Inferior parietal cortex (tissue), 1 donor: ENCODE data around the gene ST3GAL2.
"Not testable (repeated sequence)": the region's sequence is repeated elsewhere in the genome, so short reads cannot be mapped to it uniquely, and the experiment has no call there.

Source experiments
- DNase-seq: peaks from one replicate; pipeline ENCODE4 v3.0.0-alpha.2; 2016; ENCODE audit errors: extremely low spot score

The ST3GAL2 gene

DNA sequence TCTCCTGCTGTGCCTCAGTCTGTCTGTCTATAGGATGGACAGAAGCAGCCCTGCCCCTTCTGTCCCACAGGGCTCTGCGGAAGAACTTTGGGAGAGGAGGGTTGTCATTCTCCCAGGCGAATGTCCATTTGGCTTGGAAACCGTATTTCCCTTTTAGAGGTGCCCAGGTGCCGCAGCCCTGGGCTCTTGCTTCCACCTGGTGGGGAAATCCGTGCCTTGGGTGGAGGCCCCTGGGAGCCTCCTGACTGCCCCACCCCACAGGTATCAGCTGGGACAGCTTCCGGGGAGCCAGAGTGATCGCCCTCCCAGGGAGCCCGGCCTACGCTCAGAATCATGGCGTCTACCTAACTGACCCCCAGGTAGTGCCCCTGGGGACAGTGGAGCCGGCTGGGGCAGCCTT lies 28.2 kb upstream of the ST3GAL2 start:
- no peak for DNase-seq

DNA sequence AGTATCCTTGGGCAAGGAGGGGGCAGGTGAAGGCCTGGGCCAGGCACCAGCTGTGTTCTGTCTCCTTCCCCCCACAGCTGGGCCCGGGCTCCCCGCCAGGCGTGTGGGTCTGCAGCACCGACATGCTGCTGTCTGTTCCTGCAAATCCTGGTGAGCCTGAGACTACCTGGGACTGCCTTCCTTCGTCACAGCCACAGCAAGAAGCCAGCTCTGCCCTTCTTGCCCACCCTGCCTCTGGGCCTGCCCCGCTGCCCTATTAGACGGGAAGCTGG lies 27.8 kb upstream of the ST3GAL2 start:
- DNase-seq: no peak

DNA sequence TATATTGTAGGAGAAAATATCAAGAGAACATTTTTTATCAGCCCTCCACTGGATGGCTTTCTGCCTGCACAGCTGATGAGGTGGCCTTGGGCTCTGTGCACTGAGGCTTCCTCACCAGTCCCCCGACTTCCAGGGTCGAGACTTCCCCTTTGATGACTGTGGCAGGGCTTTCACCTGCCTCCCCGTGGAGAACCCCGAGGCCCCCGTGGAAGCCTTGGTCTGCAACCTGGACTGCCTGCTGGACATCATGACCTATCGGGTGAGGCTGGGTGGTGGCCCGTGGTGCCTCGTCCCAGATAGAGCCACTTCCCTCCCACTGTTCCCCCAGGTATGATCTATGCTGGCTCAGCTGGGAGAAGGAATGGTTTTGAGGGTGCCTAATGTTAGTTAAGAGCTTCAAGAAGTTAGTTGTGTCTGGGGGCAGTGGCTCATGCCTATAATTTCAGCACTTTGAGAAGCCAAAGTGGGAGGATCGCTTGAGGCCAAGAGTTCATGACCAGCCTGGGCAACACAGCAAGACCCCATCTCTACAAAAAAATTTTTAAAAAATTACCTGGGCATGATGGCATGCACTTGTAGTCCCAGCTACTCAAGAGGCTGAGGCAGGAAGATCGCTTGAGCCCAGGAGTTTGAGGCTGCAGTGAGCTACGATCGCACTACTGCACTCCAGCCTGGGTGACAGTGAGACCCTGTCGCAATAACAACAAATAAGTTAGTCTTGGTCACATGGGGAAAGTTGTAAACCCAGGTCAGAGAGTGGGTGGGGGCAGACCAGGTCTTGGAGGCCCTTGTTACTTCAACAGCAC lies 27.3 kb upstream of the ST3GAL2 start:
- no peak for DNase-seq

DNA sequence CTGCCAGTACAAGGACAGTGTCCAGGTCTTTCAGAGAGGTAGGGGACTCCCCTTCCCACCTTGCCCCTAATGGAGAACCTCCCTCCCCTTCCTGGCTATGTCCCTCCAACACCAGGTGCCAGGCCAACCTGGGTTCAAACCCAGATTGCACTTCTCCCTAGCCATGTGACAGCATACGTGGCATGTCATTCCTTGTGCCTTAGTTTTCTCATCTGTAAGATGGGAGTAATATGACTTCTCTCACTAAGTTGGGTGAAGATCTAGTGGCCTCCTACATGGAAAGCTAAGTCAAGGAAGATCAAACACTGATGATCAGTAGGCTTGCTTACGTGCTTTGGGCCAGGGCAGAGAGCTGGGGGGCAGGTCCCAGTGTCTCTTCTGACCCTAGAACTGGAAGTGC lies 24.3 kb upstream of the ST3GAL2 start:
- DNase-seq: no peak

DNA sequence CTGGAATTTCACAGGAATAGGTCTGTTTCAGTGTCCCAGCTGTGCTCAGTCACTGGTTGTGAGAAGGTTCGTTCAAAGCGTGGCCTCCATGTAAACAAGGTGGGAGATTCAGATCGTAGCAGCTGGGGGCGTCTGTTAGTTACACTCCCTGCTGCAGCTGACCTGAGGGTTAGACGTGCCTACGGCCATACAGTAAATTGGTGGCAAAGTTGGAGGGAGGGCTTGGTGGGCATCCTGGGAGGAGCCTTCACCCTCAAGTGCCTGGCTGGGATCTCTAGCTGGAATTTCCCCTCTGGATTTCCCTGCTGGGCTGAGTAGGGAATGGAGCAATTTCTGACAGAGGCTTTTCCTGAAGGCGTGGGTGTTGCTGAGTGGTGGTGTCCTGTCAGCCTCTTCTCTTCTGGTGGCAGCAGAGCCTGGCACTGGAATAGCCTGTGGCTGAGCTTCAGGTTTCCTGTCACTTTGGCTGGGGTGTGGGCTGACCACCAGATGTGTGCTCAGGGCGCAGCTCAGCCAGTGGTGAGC lies 21.9 kb upstream of the ST3GAL2 start:
- DNase-seq: no peak

DNA sequence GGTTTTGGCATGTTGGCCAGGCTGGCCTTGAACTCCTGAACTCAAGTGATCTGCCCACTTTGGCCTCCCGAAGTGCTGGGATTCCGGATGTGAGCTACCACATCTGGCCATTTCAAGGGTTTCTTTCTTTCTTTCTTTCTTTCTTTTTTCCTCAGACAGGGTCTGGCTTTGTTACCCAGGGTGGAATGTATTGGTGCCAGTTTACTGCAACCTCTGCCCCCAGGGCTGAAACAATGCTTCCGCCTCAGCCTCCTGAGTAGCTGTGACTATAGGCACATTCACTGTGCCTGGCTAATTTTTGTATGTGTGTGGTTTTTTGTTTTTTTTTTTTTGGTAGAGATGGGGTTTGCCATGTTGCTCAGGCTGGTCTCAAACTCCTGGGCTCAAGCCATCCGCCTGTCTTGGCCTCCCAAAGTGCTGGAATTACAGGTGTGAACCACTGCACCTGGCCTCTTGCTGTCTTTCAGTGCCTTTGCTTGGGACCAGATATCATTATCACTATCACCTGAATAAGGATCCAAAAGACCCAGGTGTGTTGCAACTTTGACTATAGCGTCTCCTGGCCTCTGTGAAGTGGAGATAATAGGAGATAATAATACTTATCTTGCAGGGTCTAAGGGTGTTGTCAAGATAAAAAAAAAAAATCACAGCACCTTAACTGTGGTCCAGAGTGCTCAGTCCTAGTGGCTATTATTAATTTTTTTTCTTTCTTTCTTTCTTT lies 18.7 kb upstream of the ST3GAL2 start:
- DNase-seq: no peak

DNA sequence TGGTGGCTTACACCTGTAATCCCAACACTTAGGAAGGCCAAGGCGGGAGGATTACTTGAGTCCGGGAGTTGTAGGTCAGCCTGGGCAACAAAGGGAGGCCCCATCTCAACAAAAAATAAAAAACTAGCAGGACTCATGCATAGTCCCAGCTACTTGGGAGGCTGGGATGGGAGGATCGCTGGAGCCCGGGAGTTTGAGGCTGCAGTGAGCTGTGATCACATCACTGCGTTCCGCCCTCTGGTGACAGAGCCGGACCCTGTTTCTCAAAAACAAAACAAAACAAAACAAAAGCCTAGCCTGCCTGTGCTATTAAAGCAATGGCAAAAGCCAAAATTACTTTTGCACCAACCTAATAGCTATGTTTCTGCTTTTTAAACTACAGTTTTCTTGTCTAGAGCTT lies 17.0 kb upstream of the ST3GAL2 start:
- DNase-seq: no peak

DNA sequence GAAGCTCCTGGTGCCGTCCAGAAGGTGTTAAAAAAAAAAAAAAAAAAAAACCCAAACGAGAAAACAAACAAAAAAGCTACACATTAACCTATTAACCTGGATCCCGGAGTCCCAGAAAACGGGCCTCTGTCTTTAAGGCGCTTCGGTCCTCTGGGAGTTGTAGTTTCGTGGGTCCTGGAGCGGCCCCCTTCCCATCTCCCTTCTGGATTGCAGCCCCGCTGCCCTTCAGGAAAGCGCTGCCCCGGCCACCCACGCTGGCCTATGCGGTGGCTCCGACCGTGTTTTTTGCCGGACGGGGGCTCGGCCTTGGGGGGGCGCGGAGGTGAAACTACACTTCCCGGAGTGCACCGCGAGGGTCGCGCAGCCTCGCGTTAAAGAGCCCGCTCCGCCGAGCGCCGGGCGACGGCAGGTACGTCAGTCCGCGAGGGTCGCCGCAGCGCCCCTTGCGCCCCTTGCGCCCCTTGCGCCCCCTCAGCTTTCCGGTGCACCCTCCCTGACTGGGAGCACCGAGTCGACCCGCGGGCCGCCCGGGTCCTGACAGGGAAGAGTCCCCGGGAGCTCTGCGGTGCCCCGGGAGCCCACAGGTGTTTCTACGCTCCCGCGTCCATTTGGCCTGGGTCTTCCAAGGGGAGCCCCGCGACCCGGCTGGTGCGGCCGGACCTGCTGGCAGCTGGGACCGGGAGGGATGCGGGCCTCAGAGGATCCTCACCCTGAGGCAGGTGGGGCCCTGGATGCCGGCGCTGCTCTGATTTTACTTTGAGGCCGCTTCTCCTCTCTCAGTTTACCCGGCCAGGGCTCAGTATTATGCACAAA lies 15.5 kb upstream of the ST3GAL2 start, which contains the start of gene FCSK:
Gene FCSK, plus strand, starts transcription at position 374 of the 813 bp plus-strand sequence. CDS start 8,596 bp downstream, outside the sequence.
- peak; percentile 75 for DNase-seq

DNA sequence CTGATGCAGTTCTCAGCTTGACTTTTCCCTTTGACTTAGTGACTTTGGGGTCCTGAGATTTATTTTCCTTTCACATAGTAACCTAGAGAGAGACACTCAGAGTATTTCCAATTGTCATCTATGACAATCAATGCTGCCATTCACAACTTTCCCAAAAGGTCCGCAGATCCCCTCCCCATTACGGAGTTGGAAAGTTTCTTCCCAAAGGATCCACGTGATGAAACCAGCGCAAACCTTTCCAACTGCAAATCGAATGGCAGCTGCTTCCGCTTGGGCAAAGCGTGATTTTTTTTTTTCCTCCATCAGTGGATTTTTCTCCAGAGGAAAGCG lies 15.0 kb upstream of the ST3GAL2 start:
- no peak for DNase-seq

DNA sequence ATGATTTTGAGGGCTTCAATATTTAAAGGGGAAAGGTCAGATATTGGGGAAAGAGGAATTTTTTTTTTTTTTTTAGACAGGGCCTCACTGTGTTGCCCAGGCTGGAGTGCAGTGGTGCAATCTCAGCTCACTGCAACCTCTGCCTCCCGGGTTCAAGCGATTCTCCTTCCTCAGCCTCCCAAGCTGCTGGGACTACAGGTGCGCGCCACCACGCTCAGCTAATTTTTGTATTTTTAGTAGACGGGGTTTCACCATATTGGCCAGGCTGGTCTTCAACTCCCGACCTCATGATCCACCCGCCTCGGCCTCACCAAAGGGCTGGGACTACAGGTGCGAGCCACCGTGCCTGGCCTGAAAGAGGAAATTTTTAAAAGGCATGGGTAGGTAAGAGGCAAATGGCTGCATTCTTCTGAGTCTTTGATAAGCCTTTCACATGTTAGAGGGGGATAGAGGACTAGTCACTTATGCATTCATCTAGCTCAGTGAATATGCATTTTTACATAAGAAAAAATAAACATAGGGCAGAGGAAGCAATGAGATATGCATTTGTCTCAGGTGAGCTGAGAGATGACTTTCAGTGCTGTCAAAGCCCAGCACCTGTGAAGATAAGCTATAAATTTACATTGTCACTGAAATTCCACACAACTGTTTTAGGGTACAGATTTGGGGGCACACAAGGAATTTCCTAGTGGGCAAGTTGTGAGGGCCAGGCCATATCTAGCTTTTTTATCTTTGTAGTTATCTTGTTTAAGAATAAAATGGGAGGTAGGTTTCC lies 14.4 kb upstream of the ST3GAL2 start:
- DNase-seq: no peak

DNA sequence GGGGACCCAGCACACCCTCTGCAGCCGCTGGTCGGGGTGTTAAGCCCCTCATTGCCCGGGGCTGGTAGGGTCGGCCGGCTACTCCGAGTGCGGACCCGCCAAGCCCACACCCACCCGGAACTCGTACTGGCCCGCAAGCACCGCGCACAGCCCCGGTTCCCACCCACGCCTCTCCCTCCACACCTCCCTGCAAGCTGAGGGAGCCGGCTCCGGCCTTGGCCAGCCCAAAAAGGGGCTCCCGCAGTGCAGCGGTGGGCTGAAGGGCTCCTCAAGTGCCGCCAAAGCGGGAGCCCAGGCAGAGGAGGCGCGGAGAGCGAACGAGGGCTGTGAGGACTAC lies 12.1 kb upstream of the ST3GAL2 start:
- DNase-seq: not testable (repeated sequence)

DNA sequence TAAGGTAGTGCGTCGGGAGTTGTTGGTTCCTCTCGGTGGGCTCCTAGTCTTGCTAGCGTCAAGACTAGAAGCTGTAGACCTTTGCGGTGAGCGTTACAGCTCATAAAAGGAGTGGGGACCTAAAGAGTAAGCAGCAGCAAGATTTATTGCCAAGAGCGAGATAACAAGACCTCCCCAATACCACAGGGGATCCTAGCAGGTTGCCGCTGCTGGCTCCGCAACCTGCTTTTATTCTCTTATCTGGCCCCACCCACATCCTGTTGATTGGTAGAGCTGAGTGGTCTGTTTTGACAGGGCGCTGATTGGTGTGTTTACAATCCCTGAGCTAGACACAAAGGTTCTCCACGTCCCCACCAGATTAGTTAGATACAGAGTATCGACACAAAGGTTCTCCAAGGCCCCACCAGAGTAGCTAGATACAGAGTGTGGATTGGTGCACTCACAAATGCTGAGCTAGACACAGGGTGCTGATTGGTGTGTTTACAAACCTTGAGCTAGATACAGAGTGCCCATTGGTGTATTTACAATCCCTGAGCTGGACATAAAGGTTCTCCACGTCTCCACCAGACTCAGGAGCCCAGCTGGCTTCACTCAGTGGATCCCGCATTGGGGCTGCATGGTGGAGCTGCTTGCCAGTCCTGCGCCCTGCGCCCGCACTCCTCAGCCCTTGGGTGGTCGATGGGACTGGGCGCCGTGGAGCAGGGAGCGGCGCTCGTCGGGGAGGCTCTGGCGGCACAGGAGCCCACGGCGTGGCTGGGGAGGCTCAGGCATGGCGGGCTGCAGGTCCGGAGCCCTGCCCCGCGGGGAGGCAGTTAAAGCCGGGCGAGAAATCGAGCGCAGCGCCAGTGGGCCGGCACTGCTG lies 11.5 kb upstream of the ST3GAL2 start:
- DNase-seq: not testable (repeated sequence)

DNA sequence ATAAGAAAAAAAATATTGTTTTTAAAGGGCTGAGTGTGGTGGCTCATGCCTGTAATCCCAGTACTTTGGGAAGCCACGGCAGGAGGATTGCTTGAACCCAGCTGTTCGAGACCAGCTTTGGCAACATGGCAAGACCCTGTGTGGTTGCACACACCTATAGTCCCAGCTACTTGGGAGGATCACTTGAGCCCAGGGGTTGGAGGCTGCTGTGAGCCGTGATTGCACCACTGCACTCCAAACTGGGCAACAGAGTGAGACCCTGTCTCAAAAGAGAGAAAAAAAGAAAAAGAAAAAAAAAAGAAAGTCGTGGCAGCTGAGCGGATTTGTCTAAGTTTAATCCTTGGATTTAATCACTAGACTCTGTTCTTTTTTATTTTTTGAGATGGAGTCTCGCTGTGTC lies 9.2 kb upstream of the ST3GAL2 start:
- no peak for DNase-seq

DNA sequence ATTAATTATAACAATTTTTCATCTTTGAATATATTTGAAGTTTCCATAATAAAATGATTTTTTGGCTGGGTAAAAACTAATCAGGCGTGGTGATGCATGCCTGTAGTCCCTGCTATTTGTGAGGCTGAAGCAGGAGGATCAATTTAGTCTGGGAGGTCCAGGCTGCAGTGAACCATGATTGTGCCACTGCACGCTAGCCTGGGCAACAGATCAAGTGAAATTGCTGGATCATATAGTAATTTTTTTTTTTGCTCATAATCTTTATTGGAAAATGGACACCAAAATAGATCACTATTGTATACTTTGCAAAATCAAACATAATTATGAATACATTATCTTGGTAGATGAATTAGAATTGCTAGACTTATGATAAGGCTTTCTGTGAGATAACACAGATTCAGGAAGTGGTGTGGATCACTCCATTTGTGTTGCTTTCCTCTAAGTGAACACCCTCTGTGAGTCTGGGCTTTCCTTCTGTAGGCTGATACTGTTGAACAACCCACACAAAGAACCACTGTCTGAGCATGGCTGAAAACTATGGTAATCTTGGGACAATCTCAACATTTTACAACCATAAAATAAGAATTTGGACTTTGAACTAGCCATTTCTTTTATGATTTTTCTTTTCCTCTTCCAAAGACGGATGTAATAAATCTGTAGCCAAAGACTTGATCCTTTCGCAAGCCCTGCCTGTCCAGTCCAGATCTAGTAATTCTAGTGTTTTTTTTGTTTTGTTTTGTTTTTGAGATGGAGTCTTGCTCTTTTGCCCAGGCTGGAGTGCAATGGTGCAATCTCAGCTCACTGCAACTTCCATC lies 5.6 kb upstream of the ST3GAL2 start:
- DNase-seq: no peak

DNA sequence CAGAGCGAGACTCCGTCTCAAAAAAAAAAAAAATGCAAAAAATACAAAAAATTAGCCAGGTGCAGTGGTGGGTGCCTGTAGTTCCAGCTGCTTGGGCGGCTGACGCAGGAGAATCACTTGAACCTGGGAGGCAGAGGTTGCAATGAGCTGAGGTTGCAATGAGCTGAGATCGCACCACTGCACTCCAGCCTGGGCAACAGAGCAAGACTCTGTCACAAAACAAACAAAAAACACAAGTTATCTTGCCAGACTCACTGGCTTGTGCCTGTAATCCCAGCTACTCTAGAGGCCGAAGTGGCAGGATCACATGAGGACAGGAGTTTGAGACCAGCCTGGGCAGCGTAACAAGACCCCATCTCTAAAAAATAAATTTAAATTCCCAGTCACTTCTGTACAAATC lies 3.4 kb upstream of the ST3GAL2 start:
- no peak for DNase-seq

DNA sequence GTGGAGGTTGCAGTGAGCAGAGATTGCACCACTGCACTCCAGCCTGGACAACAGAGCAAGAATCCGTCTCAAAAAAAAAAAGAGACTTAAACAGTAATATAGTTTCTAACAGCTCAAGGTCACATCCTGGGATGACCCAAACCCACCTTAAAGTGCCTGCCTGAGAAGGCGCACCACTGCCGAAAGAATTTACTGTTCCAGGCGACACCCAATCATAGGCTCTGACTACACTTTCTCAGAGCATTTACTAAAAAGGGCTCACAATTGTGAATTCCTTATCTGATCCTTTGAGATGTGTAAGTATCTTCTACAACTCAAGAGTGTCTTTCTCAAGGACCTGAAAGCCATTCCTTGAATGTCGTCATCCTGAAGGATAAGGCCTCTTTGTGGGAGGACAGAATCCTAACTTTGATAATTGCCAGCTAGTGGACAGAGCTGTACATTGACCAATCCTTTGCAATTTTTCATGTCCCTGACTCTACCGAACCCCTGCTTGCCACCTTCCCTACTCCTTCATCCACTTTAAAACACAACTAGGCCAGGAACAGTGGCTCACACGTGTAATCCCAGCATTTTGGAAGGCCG lies 2.6 kb upstream of the ST3GAL2 start:
- no peak for DNase-seq

DNA sequence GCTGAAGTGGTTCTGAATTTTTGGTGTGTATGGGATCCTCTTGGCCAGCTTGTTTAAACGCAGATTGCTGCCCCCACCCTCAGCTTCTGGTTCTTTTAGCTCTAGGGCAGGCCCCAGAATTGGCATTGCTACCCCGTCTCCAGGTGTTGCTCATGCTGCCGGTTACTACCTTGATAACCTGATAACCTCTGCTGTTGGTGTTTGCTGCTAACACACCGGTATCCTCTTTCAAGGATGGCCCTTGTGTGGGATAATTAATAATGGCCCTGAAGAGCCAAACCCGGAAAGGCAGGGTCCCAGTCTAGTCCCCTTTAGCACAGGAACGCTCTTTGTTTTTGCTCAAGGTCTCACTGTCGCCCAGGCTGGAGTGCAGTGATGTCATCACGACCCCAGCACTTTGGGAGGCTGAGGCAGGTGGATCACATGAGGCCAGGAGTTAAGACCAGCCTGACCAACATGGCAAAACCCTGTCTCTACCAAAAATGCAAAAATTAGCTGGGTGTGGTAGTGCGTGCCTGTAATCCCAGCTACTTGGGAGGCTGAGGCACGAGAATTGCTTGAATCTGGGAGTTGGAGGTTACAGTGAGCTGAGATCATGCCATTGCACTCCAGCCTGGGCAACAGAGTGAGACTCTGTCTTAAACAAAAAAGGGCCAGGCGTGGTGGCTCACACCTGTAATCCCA lies 1.3 kb upstream of the ST3GAL2 start:
- DNase-seq: no peak

DNA sequence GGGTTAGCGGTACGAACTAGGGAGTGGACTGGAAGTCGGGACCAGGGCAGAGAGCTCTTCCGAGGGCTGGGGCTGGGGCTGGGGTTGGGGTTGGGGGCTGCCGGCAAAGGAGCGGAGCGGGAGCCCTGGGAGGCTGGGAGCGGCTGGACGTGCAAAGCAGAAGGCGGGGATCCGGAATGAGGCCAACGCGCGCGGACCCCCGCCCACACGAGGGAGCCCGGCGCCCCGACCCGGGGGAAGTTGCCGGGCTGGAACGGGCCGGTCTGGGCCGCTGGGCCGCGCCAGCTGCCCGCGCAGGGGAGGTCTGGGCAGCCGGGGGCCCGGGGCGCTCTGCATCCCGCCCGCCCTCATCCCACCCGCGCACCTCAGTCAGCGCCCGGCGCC lies 323 bp downstream of the ST3GAL2 start:
- no peak for DNase-seq
